ENCODE measurements around the gene SLC25A53.

The SLC25A53 gene

GRCh38 chrX:104156630-104157529 lies at the start of gene SLC25A53:
TSS of gene SLC25A53 (minus strand) at chrX:104157009. CDS start at chrX:104105257, 51,752 bp downstream.
- peak; percentile 54 to 64 for DNase-seq (ENCODE audit: extremely low read depth in 1 of 2, low read depth in 1 of 2)

DNA sequence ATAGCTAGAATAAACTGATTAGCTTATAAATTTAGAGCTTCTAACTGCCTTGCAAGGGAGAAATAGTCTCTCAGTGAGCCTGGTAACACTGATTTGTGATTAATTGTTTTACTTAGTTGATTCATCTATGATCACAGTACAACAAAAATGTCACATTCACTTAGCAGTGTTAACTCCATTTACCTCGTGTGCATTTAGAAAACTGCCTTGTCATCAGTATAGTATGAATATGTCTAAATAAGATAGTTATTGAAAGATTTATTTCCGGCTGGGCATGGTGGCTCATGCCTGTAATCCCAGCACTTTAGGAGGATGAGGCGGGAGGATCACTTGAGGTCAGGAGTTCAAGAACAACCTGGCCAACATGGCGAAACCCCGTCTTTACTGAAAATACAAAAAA lies 48.7 kb upstream of the SLC25A53 start:
- no peak for DNase-seq (ENCODE audit: extremely low read depth in 1 of 2, low read depth in 1 of 2)

DNA sequence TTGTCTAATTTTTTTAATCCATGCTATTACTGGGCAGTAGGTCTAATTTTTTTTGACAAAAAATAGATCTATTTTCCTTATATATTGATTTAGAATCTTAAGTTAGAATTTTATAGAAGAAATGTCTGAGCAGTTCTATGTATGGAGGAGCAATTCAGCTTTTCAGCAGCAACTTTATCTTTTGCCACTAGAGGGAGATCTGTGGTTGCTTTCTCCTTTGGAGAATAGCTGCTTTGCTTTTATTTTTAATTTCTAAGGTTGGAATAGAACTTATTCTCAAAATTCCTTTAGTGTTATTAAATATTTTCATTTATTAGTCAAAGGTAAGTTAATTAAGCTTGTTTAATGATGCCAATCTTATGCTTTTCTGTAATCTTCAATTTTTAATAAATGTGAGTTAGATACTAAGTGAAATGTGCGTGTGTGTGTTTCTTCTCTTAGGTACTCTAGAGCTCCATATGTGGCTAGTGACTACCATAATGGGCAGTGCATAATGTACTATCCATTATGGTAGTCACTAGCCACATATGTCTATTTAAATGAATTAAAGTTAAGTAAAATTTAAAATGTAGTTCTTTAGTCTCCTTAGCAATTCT lies 38.8 kb upstream of the SLC25A53 start:
- no peak for DNase-seq (ENCODE audit: extremely low read depth in 1 of 2, low read depth in 1 of 2)

- no peak for DNase-seq (ENCODE audit: extremely low read depth in 1 of 2, low read depth in 1 of 2)
Observed at GRCh38 chrX:104195013-104195412, 38.2 kb upstream of the SLC25A53 start.

GRCh38 chrX:104193485-104193884 lies 36.7 kb upstream of the SLC25A53 start:
- DNase-seq (ENCODE audit: extremely low read depth in 1 of 2, low read depth in 1 of 2) = no peak

- no peak for DNase-seq (ENCODE audit: extremely low read depth in 1 of 2, low read depth in 1 of 2)
Observed at GRCh38 chrX:104189837-104190236, 33.0 kb upstream of the SLC25A53 start.

DNA sequence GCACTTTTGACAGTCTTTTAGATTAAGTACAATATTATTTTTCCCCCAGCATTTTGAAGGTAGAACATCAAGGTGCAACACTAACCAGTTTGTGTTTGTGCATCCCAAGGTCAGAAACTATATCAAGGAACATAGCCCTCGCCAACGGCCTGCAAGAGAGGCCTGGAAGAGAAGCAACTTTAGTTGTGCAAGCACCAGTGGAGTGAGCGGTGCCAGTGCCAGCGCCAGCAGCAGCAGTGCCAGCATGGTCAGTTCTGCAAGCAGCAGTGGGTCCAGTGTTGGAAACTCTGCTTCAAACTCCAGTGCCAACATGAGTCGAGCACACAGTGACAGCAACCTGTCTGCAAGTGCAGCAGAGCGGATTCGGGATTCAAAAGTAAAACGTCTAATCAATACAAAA lies 31.1 kb upstream of the SLC25A53 start:
- DNase-seq (ENCODE audit: extremely low read depth in 1 of 2, low read depth in 1 of 2) = no peak

DNA sequence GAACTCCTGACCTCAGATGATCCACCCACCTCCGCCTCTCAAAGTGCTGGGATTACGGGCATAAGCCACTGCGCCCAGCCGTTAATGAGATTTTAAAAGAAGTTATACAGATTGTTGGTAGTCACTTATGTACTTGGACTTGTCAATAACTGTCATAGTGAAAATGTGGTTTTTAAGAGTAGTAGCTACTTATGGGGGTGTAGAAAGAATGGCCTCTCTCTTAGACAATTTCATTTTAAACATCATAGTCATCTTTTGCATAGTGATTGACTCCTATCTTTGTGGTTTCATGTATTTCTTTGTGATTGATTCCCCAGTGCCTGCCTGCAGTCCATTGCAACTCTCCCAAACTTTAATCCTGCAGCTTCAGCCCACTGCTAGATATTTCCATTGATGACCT lies 26.9 kb upstream of the SLC25A53 start:
- DNase-seq (ENCODE audit: extremely low read depth in 1 of 2, low read depth in 1 of 2) = no peak

GRCh38 chrX:104173841-104174240 lies 17.0 kb upstream of the SLC25A53 start:
- no peak for DNase-seq (ENCODE audit: extremely low read depth in 1 of 2, low read depth in 1 of 2)

DNA sequence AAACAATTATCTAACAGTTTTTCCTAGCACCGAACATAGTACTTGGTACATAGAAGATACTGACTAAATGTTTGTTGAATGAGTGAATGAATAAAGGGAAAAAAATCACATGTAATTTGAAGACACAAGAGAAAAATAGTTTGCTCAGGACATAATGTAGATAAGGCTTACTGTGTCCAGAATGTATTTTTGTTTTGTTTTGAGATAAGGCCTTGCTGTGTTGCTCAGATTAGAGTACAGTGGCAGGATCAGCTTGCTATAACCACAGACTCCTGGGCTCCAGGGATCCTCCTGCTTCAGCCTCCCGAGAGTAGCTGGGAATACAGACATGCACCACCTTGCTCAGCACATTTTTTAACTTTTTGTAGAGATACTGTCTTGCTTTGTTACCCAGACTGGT lies 16.0 kb upstream of the SLC25A53 start:
- no peak for DNase-seq (ENCODE audit: extremely low read depth in 1 of 2, low read depth in 1 of 2)

DNA sequence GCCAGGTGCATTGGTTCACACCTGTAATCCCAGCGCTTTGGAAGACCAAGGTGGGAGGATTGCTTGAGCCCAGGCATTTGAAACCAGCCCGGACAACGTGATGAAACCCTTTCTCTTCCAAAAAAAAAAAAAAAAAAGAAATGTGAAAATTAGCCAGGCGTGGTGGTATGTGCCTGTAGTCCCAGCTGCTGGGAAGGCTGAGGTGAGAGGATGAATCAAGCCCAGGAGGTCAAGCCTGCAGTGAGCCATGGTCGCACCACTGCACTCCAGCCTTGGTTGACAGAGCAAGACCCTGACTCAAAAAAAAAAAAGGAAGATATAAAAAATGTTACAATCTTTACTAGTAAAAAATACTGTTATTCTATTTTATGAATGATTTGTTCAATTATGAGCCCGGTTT lies 15.3 kb upstream of the SLC25A53 start:
- DNase-seq (ENCODE audit: extremely low read depth in 1 of 2, low read depth in 1 of 2) = no peak

GRCh38 chrX:104168127-104168526 lies 11.3 kb upstream of the SLC25A53 start:
- DNase-seq (ENCODE audit: extremely low read depth in 1 of 2, low read depth in 1 of 2) = no peak

GRCh38 chrX:104166735-104167436 lies 10.1 kb upstream of the SLC25A53 start:
- DNase-seq (ENCODE audit: extremely low read depth in 1 of 2, low read depth in 1 of 2) = no peak

DNA sequence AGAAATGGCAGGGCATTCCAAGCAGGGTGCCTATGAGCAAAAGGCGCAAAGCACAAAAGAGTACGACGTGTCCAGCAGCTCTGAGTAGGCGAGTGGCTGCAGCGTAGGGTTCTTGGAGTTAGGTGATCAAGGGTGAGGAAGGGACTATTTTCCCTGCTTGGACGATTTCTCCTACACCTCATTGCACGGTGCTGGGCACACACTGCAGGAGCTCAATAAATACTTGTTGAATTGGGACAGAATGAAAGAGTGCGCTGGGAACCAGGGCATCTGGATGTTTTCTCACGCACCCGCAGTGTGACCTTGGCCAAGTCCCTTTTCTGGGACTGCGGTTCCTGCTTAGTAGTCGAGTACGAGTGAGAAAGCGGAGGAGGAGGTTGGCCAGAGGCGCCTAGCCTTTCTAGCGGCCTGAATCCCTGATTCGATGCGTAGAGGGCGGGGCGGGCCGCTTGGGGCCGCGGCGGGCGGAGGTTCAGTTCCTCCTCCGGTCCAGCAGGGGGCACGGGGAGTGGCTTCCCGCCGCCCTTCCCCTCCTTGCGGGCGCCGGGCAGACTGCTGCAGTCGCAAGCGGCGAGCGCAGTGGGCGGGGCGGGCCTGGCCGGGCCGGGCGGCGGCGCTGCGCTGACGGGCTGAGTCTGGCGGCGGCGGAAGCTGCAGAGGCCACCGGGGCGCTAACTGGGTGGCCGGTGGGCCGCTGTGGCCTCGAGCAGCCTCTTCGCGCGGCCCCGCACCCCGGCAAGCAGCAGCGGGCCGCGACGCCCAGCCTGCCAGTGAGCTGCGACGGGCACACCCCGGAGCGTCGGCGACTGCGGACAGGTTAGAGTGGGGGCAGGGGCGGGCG lies 9.3 kb upstream of the SLC25A53 start, which contains the start of gene FAM199X:
TSS of gene FAM199X (plus strand) at position 560 of the 841 bp plus-strand sequence. CDS start 333 bp downstream, outside the sequence.
- DNase-seq (ENCODE audit: extremely low read depth in 1 of 2, low read depth in 1 of 2) = peak; percentile 71 to 72

DNA sequence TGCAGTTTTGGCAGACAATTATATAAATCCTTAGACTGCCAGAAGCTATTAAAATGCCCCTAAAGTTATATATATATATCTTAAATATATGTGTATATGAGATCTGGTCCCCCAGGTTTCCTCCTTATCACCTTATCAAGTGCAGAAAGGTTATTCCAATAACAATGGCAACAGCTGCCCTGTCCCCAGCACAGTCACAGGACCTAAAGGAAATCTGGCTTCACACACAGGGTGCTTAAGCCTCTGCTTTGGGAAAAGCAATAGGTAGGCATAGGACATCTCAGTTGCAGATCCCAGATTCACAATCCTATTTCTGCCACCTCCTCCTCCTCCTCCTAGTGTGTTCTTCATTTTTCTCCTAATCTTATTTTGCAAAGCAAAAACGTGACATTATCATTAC lies 5.8 kb downstream of the SLC25A53 start:
- DNase-seq (ENCODE audit: extremely low read depth in 1 of 2, low read depth in 1 of 2) = no peak

DNA sequence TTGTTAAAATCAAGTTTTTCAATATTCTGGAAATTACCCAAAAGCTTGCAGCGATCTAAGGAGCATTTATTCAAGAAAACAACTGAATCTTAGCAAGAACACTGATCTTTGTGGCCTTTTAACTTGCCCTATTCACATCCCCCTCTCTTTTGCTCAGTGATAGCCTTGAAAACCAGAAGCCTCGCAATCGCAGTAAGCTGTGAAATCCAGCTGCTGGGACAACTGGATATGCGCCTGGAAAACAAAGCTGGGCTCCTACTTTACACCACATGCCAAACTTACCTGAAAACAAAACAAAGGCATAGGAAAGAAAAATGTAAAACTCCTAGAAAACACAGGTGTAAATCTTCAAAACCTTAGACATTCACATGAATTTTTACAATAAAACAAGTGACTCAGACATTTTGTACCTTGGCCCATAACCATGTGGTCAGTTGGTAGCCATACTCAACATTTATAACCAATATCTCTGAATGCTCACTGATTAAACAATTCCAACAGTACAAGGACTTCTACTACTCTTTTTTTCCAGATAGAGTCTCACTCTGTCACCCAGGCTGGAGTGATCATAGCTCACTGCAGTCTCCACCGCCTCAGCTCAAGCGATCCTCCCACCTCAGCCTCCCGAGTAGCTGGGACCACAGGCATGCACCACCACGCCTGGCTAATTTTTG lies 15.6 kb downstream of the SLC25A53 start:
- DNase-seq (ENCODE audit: extremely low read depth in 1 of 2, low read depth in 1 of 2) = no peak

GRCh38 chrX:104137496-104137895 lies 19.3 kb downstream of the SLC25A53 start:
- no peak for DNase-seq (ENCODE audit: extremely low read depth in 1 of 2, low read depth in 1 of 2)

DNA sequence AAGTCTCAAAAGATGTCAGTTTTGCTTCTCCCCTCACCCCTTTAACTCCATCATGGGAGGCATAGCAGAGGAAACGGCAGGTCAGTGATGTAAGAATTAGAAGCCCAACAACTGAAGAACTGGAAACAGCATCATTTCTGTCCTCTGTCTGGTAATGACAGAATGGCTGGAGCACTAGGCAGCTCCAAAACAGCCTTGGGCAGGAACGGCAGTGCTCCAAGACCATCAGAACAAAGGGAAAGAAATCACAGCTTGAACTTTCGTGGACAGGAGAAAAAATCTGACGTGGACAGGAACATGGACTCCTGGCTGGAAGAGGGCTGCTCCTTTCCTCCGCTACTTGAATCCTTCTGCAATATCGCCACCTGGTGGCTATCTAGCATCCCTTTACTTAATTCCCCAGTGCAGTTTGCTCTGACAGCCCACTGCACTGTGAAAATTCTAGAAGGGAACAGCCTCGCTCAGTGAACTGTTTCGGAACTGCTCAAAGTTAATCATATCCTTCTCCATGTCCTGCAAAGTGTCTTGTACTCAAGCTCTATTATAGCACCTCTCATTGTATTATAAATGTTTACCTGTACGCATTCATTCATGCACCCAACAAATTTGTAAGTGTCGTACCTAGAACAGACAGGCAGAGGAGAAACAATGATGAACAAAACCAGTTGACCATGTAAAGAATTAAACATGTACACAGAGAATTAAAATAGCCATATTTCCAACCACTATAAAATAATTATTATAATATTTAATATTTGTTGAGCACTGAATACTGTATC lies 20.4 kb downstream of the SLC25A53 start:
- no peak for DNase-seq (ENCODE audit: extremely low read depth in 1 of 2, low read depth in 1 of 2)

- no peak for DNase-seq (ENCODE audit: extremely low read depth in 1 of 2, low read depth in 1 of 2)
Observed at GRCh38 chrX:104135677-104136076, 21.1 kb downstream of the SLC25A53 start.
